Stomach (tissue), 9 donors: ENCODE results near the gene THOC3. TPM values are rescaled to one million over a fixed set of nuclear protein-coding genes. Genes with fewer than 3 reads are reported as not detected.
"Not testable (repeated sequence)": the region's sequence is repeated elsewhere in the genome, so short reads cannot be mapped to it uniquely, and the experiment has no call there.

Source experiments
- DNase-seq, 2 donors: peaks; one replicate each; pipeline versions ENCODE4 v3.0.0 to v3.0.0-alpha.2; 2013 to 2019
- H3K27ac ChIP-seq, 5 donors: fragments of 200-600 bp in 4 of 5; sonication (generic) in 4 of 5; one replicate each; pipeline ENCODE4 v1.5.1; 2013 to 2019; ENCODE audit warnings: mild to moderate bottlenecking in 1 of 5, moderate library complexity in 1 of 5
- H3K27me3 ChIP-seq, 3 donors: fragments of 200-600 bp; sonication (generic); one replicate each; pipeline ENCODE4 v1.5.1; 2017 to 2019; ENCODE audit warnings: mixed run types in 1 of 3
- H3K36me3 ChIP-seq, 4 donors: fragments of 200-600 bp; sonication (generic); 1 replicate in 3 of 4; 2 replicates in 1 of 4; pipeline ENCODE4 v1.5.1; 2016 to 2019
- H3K4me1 ChIP-seq, 4 donors: fragments of 200-600 bp; sonication (generic); one replicate each; pipeline ENCODE4 v1.5.1; 2016 to 2019
- H3K4me3 ChIP-seq, 4 donors: fragments of 200-600 bp; sonication (generic) in 3 of 4; one replicate each; pipeline ENCODE4 v1.5.1; 2016 to 2019; ENCODE audit warnings: mild to moderate bottlenecking in 1 of 4
- H3K9me3 ChIP-seq, 4 donors: fragments of 200-600 bp; sonication (generic); one replicate each; pipeline ENCODE4 v1.5.1; 2016 to 2019
- WGBS, 5 donors: extraction: QIAGEN DNeasy Blood & Tissue Kit in 3 of 5; methylation state at CpG; one replicate each; pipeline versions ENCODE4 v1.1.5 to v1.1.7; 2013 to 2018; 5-methylcytosine and 5-hydroxymethylcytosine counted together
- intact Hi-C: fragments of 100-400 bp; cut with DNase I; formaldehyde crosslinking; loops from one replicate; pipeline ENCODE4 v1.15.1; 2023; ENCODE audit warnings: low total_unique reads
- polyA plus RNA-seq, 3 donors: library from polyadenylated mRNA; stranded (reverse); fragments of 200-250 nt; gene quantifications; one replicate each; pipeline ENCODE4 v1.2.3, GENCODE V29; 2013
- total RNA-seq, 5 donors: library from RNA; depleted of rRNA; stranded (reverse); fragments of >200 nt; gene quantifications; one replicate each; pipeline versions ENCODE4 v1.1.0 to v1.2.3, GENCODE V29; 2014 to 2016
- donor health status: healthy with polysubstance abuse.
- donor health status: Bipolar disorder and iron deficiency.
- donor health status: healthy.

The THOC3 gene
- total and polyA plus RNA-seq, 8 donors: 9.3 to 69.8 (median 28.9) TPM

GRCh38 chr5:175996791-175997190, 28.7 kb upstream of the THOC3 start:
- WGBS, 5 donors: 73% methylated on average over 1 of the region's 6 CpGs; no CpG with 5 or more reads in 4 of the 5 donors
- H3K27me3 ChIP-seq, H3K9me3 ChIP-seq, H3K4me1 ChIP-seq, intact Hi-C loops, H3K4me3 ChIP-seq, DNase-seq, H3K36me3 ChIP-seq, H3K27ac ChIP-seq: not testable (repeated sequence)

- H3K27me3 ChIP-seq, DNase-seq, H3K4me3 ChIP-seq, H3K27ac ChIP-seq, H3K4me1 ChIP-seq, intact Hi-C loops, H3K9me3 ChIP-seq, H3K36me3 ChIP-seq: not testable (repeated sequence)
- WGBS, 5 donors: 70% methylated on average over 5 of the region's 6 CpGs; no CpG with 5 or more reads in 4 of the 5 donors
Observed at GRCh38 chr5:175995506-175995905, 27.4 kb upstream of the THOC3 start.

- intact Hi-C loops, H3K4me1 ChIP-seq, DNase-seq, H3K27ac ChIP-seq, H3K36me3 ChIP-seq, H3K4me3 ChIP-seq, H3K9me3 ChIP-seq, H3K27me3 ChIP-seq: not testable (repeated sequence)
- WGBS, 5 donors: 43 to 86% (median 66%) methylated on average over 5 to 6 of the region's 17 CpGs; no CpG with 5 or more reads in 2 of the 5 donors
Observed at GRCh38 chr5:175979371-175979995, 11.4 kb upstream of the THOC3 start.

- DNase-seq, H3K27me3 ChIP-seq, H3K9me3 ChIP-seq, H3K4me1 ChIP-seq, H3K36me3 ChIP-seq, intact Hi-C loops: not testable (repeated sequence)
- peak overlapping the region in 4 of 5 donors; percentile 50 to 81 (median 70) for H3K27ac ChIP-seq
- H3K4me3 ChIP-seq: peak overlapping the region; percentile 84 to 88 (median 86)
- WGBS, 5 donors: 4 to 10% (median 8%) methylated on average over 4 of the region's 6 CpGs
Observed at GRCh38 chr5:175968381-175968780, 266 bp upstream of the THOC3 start.

GRCh38 chr5:175962329-175962728, 5.8 kb downstream of the THOC3 start:
- H3K9me3 ChIP-seq, DNase-seq, H3K4me3 ChIP-seq, intact Hi-C loops, H3K27me3 ChIP-seq, H3K27ac ChIP-seq, H3K4me1 ChIP-seq, H3K36me3 ChIP-seq: not testable (repeated sequence)
- 70 to 86% (median 83%) methylated on average over 3 to 7 of the region's 8 CpGs for WGBS, 5 donors

- H3K27me3 ChIP-seq, H3K4me1 ChIP-seq, H3K27ac ChIP-seq, H3K4me3 ChIP-seq, intact Hi-C loops, DNase-seq, H3K36me3 ChIP-seq, H3K9me3 ChIP-seq: not testable (repeated sequence)
- 84 to 93% (median 90%) methylated on average over 2 to 6 of the region's 6 CpGs for WGBS, 5 donors
Observed at GRCh38 chr5:175960228-175960627, 7.9 kb downstream of the THOC3 start.

GRCh38 chr5:175958515-175958914, 9.6 kb downstream of the THOC3 start:
- H3K4me1 ChIP-seq, H3K4me3 ChIP-seq, intact Hi-C loops, H3K27me3 ChIP-seq, H3K9me3 ChIP-seq, H3K27ac ChIP-seq, DNase-seq, H3K36me3 ChIP-seq: not testable (repeated sequence)
- 92 to 100% (median 99%) methylated on average over 2 of the region's 2 CpGs for WGBS, 5 donors

GRCh38 chr5:175954107-175954506, 14.0 kb downstream of the THOC3 start:
- DNase-seq, H3K9me3 ChIP-seq, H3K4me1 ChIP-seq, intact Hi-C loops, H3K4me3 ChIP-seq, H3K36me3 ChIP-seq, H3K27me3 ChIP-seq, H3K27ac ChIP-seq: not testable (repeated sequence)
- WGBS, 5 donors: 46 to 63% (median 57%) methylated on average over 4 to 6 of the region's 6 CpGs

GRCh38 chr5:175952810-175953209, 15.3 kb downstream of the THOC3 start:
- H3K4me1 ChIP-seq, DNase-seq, H3K27me3 ChIP-seq, intact Hi-C loops, H3K27ac ChIP-seq, H3K4me3 ChIP-seq, H3K9me3 ChIP-seq, H3K36me3 ChIP-seq: not testable (repeated sequence)
- 86 to 95% (median 95%) methylated on average over 4 to 5 of the region's 8 CpGs; no CpG with 5 or more reads in 2 of the 5 donors for WGBS, 5 donors

- H3K36me3 ChIP-seq, DNase-seq, H3K4me3 ChIP-seq, H3K27ac ChIP-seq, H3K4me1 ChIP-seq, H3K27me3 ChIP-seq, intact Hi-C loops, H3K9me3 ChIP-seq: not testable (repeated sequence)
- 60 to 80% (median 68%) methylated on average over 1 to 4 of the region's 12 CpGs; no CpG with 5 or more reads in 2 of the 5 donors for WGBS, 5 donors
Observed at GRCh38 chr5:175951339-175951969, 16.7 kb downstream of the THOC3 start.

- intact Hi-C loops, H3K4me1 ChIP-seq, H3K27me3 ChIP-seq: not testable (repeated sequence)
Observed at GRCh38 chr5:175948329-175949108, 19.6 kb downstream of the THOC3 start.

GRCh38 chr5:175943253-175943652, 24.9 kb downstream of the THOC3 start:
- H3K27me3 ChIP-seq, H3K4me3 ChIP-seq, H3K9me3 ChIP-seq, intact Hi-C loops, H3K4me1 ChIP-seq, H3K27ac ChIP-seq, H3K36me3 ChIP-seq, DNase-seq: not testable (repeated sequence)
- 93 to 100% (median 95%) methylated on average over 1 to 4 of the region's 7 CpGs for WGBS, 5 donors

More at GRCh38 chr5:175948329-175949108, 19.6 kb downstream of the THOC3 start:
- 47 to 58% (median 53%) methylated on average over 3 to 6 of the region's 10 CpGs for WGBS, 5 donors
- not testable (repeated sequence) for H3K36me3 ChIP-seq, DNase-seq, H3K4me3 ChIP-seq, H3K9me3 ChIP-seq, H3K27ac ChIP-seq
